ENCODE data around the gene HBB.

- TF ChIP-seq POLR2A (IDR thresholded peaks at IDR 0.05) (no peak), POLR2AphosphoS5 (IDR thresholded peaks at IDR 0.05) (no peak), CTCF (IDR thresholded peaks at IDR 0.05) (no peak), EP300 (IDR thresholded peaks at IDR 0.05) (no peak)
These were observed 10.5 kb upstream of the HBB start for GRCh38 chr11:5237420-5237819.

Measured in suprapubic skin (tissue), 4 donors.